Measurements from ENCODE around the gene TUG1.

DNA sequence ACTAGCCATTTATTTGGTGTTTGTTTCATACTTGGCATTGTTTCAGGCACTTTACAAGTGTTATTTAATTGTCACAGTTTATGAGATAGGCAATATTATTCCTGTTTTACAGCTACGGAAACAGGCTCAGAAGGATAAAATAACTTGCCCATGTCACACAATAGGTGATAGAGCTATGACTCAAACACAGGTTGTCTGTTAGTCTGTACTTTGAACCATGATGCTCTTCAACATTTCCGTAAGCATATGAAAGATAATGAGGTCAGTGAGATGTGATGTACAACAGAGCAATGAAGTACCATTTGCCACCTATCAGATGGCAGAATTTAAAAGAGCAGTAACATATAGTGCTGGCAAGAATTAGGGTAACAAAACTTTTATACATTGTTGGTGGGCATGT is 15.3 kb downstream of the TUG1 start:
- TF ChIP-seq, protein P1, sequence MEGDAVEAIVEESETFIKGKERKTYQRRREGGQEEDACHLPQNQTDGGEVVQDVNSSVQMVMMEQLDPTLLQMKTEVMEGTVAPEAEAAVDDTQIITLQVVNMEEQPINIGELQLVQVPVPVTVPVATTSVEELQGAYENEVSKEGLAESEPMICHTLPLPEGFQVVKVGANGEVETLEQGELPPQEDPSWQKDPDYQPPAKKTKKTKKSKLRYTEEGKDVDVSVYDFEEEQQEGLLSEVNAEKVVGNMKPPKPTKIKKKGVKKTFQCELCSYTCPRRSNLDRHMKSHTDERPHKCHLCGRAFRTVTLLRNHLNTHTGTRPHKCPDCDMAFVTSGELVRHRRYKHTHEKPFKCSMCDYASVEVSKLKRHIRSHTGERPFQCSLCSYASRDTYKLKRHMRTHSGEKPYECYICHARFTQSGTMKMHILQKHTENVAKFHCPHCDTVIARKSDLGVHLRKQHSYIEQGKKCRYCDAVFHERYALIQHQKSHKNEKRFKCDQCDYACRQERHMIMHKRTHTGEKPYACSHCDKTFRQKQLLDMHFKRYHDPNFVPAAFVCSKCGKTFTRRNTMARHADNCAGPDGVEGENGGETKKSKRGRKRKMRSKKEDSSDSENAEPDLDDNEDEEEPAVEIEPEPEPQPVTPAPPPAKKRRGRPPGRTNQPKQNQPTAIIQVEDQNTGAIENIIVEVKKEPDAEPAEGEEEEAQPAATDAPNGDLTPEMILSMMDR (IDR thresholded peaks at IDR 0.05): no peak
- no peak for TF ChIP-seq POLR2A (IDR thresholded peaks at IDR 0.05)
